Activated B cell treated with CpG ODN at 0.5 μM for 24 hours (primary cell): ENCODE data around the gene MARK3. TPM values are rescaled to one million over a fixed set of nuclear protein-coding genes. Genes with fewer than 3 reads are reported as not detected.

Experiments used
- ATAC-seq: fragments of 200-7000 bp; cut with Tn5 transposase; one replicate; pipeline ENCODE4 v1.10.0; 2021; ENCODE audit warnings: low read depth, mild to moderate bottlenecking, moderate library complexity
- CTCF ChIA-PET: fragments of 350-600 bp; sonication (Branson Sonifier 250); formaldehyde crosslinking; loops from one replicate; lab custom pipeline; 2021; ENCODE audit warnings: antibody characterized with exemption; lab: Charles Lee
- POLR2A ChIA-PET: fragments of 350-600 bp; sonication (Branson Sonifier 250); formaldehyde crosslinking; loops from one replicate; lab custom pipeline; 2021; ENCODE audit warnings: antibody characterized with exemption; lab: Charles Lee
- DNase-seq: peaks from one replicate; pipeline ENCODE4 v3.0.0; 2022
- H3K27ac Mint-ChIP-seq: one replicate; pipeline ENCODE4 v1.8.0; 2020; ENCODE audit warnings: mixed read lengths
- H3K27me3 Mint-ChIP-seq: one replicate; pipeline ENCODE4 v1.8.0; 2021; ENCODE audit warnings: mixed read lengths
- H3K36me3 Mint-ChIP-seq: one replicate; pipeline ENCODE4 v1.8.0; 2021; ENCODE audit warnings: low read depth, mixed read lengths
- H3K4me1 Mint-ChIP-seq: one replicate; pipeline ENCODE4 v1.8.0; 2021; ENCODE audit warnings: mixed read lengths
- H3K4me3 Mint-ChIP-seq: one replicate; pipeline ENCODE4 v1.8.0; 2020; ENCODE audit warnings: mild to moderate bottlenecking, mixed read lengths
- H3K9me3 Mint-ChIP-seq: one replicate; pipeline ENCODE4 v1.8.0; 2020; ENCODE audit warnings: mixed read lengths
- CTCF ChIP-seq: fragments of 200-600 bp; IDR thresholded peaks from one replicate; pipeline ENCODE4 v1.8.0; 2022; ENCODE audit warnings: antibody characterized with exemption, mild to moderate bottlenecking
- intact Hi-C: fragments of 100-400 bp; cut with micrococcal nuclease; formaldehyde crosslinking; loops from one replicate; pipeline ENCODE4 v1.15.1; 2024
- total RNA-seq: library from RNA; stranded (reverse); gene quantifications from 2 replicates; pipeline ENCODE4 v1.2.3, GENCODE V29; 2022

Gene MARK3
- total RNA-seq, 1 donor from 2014 or later = 110 TPM

- no peaks in the 10 kb centered on the region for H3K27me3 Mint-ChIP-seq
- no peak overlapping the region for H3K27ac Mint-ChIP-seq
- DNase-seq (no peak), ATAC-seq (no peak)
- H3K4me3 Mint-ChIP-seq = no peak overlapping the region
- peaks cover 74% of the 10 kb centered on the region for H3K36me3 Mint-ChIP-seq
- H3K4me1 Mint-ChIP-seq = peaks cover 8% of the 10 kb centered on the region
- intact Hi-C loops = no loop called here
- no peaks in the 10 kb centered on the region for H3K9me3 Mint-ChIP-seq
- TF ChIP-seq CTCF = no peak
- POLR2A ChIA-PET = no interaction called here
- CTCF ChIA-PET = interaction anchor here (1.1 to 1.4 kb wide), 3 partner anchors 20 to 51 kb away, joined by 3 to 5 read pairs (median 3); no protein-coding TSS in a partner anchor
Measured at GRCh38 chr14:103501041-103501870, 116.0 kb downstream of the MARK3 start.

GRCh38 chr14:103501921-103502669, 116.9 kb downstream of the MARK3 start:
- peaks cover 74% of the 10 kb centered on the region for H3K36me3 Mint-ChIP-seq
- ATAC-seq (no peak), DNase-seq (no peak)
- H3K27ac Mint-ChIP-seq = no peak overlapping the region
- peaks cover 8% of the 10 kb centered on the region for H3K4me1 Mint-ChIP-seq
- TF ChIP-seq CTCF = no peak
- H3K9me3 Mint-ChIP-seq = no peaks in the 10 kb centered on the region
- no peak overlapping the region for H3K4me3 Mint-ChIP-seq
- CTCF ChIA-PET = interaction anchor here (1.1 kb wide), 2 partner anchors 45 to 50 kb away, joined by 3 read pairs; no protein-coding TSS in a partner anchor
- POLR2A ChIA-PET = no interaction called here
- H3K27me3 Mint-ChIP-seq = no peaks in the 10 kb centered on the region
- intact Hi-C loops = no loop called here

GRCh38 chr14:103502877-103503276, 117.7 kb downstream of the MARK3 start:
- POLR2A ChIA-PET = interaction anchor here (1.1 kb wide), 1 partner anchor 59 kb away, joined by 3 read pairs; no protein-coding TSS in a partner anchor
- Mint-ChIP-seq H3K36me3 (peaks cover 69% of the 10 kb centered on the region), H3K4me1 (peaks cover 11% of the 10 kb centered on the region), H3K27me3 (no peaks in the 10 kb centered on the region), H3K4me3 (no peak overlapping the region), H3K9me3 (no peaks in the 10 kb centered on the region), H3K27ac (no peak overlapping the region)
- TF ChIP-seq CTCF = no peak
- intact Hi-C loops = no loop called here
- CTCF ChIA-PET = interaction anchor here (1.1 kb wide), 1 partner anchor 44 kb away, joined by 3 read pairs; no protein-coding TSS in a partner anchor
- no peak for DNase-seq
- no peak for ATAC-seq

- no peak for DNase-seq
- no peak for TF ChIP-seq CTCF
- ChIA-PET POLR2A (interaction anchor here (1.1 kb wide), 1 partner anchor 58 kb away, joined by 3 read pairs; no protein-coding TSS in a partner anchor), CTCF (interaction anchor here (1.1 kb wide), 1 partner anchor 44 kb away, joined by 3 read pairs; no protein-coding TSS in a partner anchor)
- no peak for ATAC-seq
- peaks cover 11% of the 10 kb centered on the region for H3K4me1 Mint-ChIP-seq
- no peak overlapping the region for H3K27ac Mint-ChIP-seq
- no peak overlapping the region for H3K4me3 Mint-ChIP-seq
- H3K27me3 Mint-ChIP-seq = no peaks in the 10 kb centered on the region
- H3K36me3 Mint-ChIP-seq = peaks cover 66% of the 10 kb centered on the region
- no peaks in the 10 kb centered on the region for H3K9me3 Mint-ChIP-seq
- intact Hi-C loops = no loop called here
Measured at GRCh38 chr14:103503296-103503695, 118.1 kb downstream of the MARK3 start.
